ENCODE results near the gene TNRC6C. TPM values are rescaled to one million over a fixed set of nuclear protein-coding genes. Genes with fewer than 3 reads are reported as not detected.

The TNRC6C gene
- total RNA-seq, 4 donors from 2014 or later: 4.8 to 14.5 (median 11.6) TPM

DNA sequence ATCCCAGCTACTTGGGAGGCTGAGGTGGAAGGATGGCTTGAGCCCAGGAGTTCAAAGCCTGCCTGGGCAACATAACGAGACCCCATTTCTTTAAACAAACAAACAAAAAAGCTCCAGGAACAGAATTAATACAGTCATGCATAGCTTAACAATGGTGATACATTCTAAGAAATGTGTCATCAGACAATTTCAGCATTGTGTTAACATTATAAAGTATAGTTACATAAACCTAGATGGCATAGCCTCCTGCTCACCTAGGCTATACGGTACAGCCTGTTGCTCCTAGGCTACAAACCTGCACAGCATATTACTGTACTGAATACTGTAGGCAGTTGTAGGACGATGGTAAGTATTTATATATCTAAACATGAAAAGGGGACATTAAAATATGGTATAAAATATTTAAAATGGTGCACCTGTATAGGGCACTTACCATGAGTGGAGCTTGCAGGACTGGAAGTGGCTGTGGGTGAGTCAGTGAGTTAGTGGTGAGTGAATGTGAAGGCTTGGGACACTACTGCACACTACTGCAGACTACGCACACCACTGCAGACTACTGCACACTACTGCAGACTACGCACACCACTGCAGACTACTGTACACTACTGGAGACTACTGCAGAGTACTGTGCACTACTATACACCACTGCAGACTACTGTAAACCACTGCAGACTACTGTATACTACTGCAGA lies 95.4 kb downstream of the TNRC6C start:
- Histone ChIP-seq H3K4me1 (peaks cover 3% of the 10 kb centered on the region), H3K9me3 (no peaks in the 10 kb centered on the region), H3K4me3 (no peak overlapping the region), H3K27ac (no peak overlapping the region), H3K36me3 (peaks cover 40% of the 10 kb centered on the region), H3K27me3 (no peaks in the 10 kb centered on the region)
- no peak for TF ChIP-seq POLR2A (IDR thresholded peaks at IDR 0.05)
- TF ChIP-seq POLR2AphosphoS5 (IDR thresholded peaks at IDR 0.05): no peak
- TF ChIP-seq, protein P1, sequence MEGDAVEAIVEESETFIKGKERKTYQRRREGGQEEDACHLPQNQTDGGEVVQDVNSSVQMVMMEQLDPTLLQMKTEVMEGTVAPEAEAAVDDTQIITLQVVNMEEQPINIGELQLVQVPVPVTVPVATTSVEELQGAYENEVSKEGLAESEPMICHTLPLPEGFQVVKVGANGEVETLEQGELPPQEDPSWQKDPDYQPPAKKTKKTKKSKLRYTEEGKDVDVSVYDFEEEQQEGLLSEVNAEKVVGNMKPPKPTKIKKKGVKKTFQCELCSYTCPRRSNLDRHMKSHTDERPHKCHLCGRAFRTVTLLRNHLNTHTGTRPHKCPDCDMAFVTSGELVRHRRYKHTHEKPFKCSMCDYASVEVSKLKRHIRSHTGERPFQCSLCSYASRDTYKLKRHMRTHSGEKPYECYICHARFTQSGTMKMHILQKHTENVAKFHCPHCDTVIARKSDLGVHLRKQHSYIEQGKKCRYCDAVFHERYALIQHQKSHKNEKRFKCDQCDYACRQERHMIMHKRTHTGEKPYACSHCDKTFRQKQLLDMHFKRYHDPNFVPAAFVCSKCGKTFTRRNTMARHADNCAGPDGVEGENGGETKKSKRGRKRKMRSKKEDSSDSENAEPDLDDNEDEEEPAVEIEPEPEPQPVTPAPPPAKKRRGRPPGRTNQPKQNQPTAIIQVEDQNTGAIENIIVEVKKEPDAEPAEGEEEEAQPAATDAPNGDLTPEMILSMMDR (IDR thresholded peaks at IDR 0.05): no peak
- TF ChIP-seq EP300 (IDR thresholded peaks at IDR 0.05): no peak
- 75% methylated on average over 5 of the region's 5 CpGs for WGBS
- no peak for DNase-seq (ENCODE audit: low spot score in 2 of 2)

DNA sequence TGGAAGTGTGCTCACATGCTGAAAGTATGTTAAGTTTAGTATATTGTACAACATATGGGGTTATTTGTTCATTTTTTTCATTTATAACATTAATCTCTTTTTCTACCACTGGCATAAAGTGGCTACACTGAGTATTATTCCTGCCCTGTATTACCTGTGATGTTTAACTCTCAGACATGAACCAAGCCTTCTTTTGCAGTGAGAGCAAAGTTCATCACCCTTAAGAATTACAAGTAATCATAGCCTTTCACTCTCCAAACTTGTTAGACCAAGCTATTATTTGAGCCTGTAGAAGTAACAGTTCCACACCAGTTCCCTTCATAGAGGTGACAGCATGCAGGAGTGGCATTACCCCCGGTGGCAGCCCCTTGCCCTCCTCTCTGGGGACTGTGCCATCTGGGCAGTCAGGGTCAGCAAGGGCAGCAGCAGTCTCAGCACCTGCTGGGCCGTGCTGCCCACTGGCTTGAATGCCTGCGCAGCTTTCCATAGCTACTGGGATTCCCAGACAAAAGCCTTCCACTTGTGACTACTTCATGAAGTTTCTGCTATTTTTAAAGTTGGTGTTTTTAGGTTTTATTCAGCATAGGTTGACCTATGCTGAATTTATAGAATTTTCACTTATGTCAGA lies 98.7 kb downstream of the TNRC6C start:
- no peak for DNase-seq (ENCODE audit: low spot score in 2 of 2)
- Histone ChIP-seq H3K27me3 (no peaks in the 10 kb centered on the region), H3K4me1 (peaks cover 3% of the 10 kb centered on the region), H3K36me3 (peaks cover 21% of the 10 kb centered on the region), H3K4me3 (no peak overlapping the region), H3K9me3 (no peaks in the 10 kb centered on the region), H3K27ac (no peak overlapping the region)
- WGBS: 84% methylated on average over 3 of the region's 3 CpGs
- TF ChIP-seq POLR2AphosphoS5 (IDR thresholded peaks at IDR 0.05) (no peak), POLR2A (IDR thresholded peaks at IDR 0.05) (no peak), EP300 (IDR thresholded peaks at IDR 0.05) (no peak)
- TF ChIP-seq, protein P1 (IDR thresholded peaks at IDR 0.05): no peak

DNA sequence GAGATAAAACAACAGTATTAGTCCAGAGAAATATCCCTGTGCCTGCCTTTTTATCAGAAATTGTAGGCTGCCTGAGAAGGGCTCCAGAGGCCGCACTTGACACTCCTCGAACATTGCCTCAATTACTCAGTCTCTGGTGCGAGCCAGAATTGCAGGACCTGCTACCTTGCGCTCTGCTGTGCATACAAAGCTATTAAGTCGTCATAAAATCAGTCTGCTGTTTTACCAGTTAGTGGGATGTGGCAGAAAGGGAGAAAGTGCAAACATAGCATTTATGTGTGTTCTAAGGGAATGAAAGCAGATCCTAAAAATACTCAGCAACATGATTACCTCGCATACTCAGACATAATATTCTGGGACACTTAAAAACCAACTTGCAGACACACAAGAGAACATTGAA lies 99.5 kb downstream of the TNRC6C start:
- no peak for DNase-seq (ENCODE audit: low spot score in 2 of 2)
- H3K27me3 ChIP-seq: no peaks in the 10 kb centered on the region
- H3K4me3 ChIP-seq: no peak overlapping the region
- WGBS: 90% methylated on average over 6 of the region's 6 CpGs
- TF ChIP-seq, protein P1 (IDR thresholded peaks at IDR 0.05): no peak
- no peak for TF ChIP-seq POLR2A (IDR thresholded peaks at IDR 0.05)
- no peak for TF ChIP-seq POLR2AphosphoS5 (IDR thresholded peaks at IDR 0.05)
- TF ChIP-seq EP300 (IDR thresholded peaks at IDR 0.05): no peak
- H3K9me3 ChIP-seq: no peaks in the 10 kb centered on the region
- peaks cover 18% of the 10 kb centered on the region for H3K36me3 ChIP-seq
- H3K27ac ChIP-seq: no peak overlapping the region
- peaks cover 3% of the 10 kb centered on the region for H3K4me1 ChIP-seq

DNA sequence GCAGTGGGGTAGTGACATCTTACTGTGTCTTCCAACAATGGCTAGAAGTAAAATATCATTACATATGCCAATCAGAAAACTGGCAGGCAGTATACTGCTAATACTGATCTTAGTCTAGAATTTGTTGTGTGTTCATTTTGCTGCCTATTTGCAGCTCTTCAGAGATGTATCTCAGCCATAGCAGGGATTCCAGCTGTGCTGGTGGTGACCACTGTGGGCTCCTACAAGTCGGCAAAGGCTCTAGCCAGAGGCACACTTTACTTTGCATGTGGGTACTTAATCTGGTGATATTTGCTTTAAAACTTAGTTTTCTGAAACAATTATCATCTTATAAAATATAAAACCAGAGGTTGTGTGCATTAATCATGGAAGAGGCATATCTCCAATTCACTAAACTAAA lies 100.1 kb downstream of the TNRC6C start:
- no peak for DNase-seq (ENCODE audit: low spot score in 2 of 2)

DNA sequence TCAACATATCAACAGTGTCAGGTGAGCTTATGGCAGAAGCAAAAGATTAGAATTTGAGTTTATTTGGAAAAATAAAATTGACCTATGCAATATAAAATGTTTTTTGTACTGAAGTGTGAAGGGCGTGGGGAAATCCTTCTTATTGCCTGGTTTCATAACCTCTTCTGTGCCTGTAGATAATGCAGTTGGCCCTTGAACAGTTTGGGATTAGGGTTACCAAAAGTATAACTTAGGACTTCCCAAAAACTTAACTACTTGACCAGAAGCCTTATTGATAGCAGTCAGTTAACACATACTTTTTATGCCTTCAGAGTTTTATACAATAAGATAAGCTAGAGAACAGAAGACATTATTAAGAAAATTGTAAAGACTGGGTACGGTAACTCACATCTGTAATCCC lies 104.1 kb downstream of the TNRC6C start:
- TF ChIP-seq POLR2A (IDR thresholded peaks at IDR 0.05): no peak
- no peak for TF ChIP-seq POLR2AphosphoS5 (IDR thresholded peaks at IDR 0.05)
- TF ChIP-seq EP300 (IDR thresholded peaks at IDR 0.05): no peak
- TF ChIP-seq, protein P1 (IDR thresholded peaks at IDR 0.05): no peak
- Histone ChIP-seq H3K9me3 (no peaks in the 10 kb centered on the region), H3K27me3 (no peaks in the 10 kb centered on the region), H3K4me1 (peaks cover 3% of the 10 kb centered on the region), H3K36me3 (peaks cover 9% of the 10 kb centered on the region), H3K27ac (no peak overlapping the region), H3K4me3 (no peak overlapping the region)
- WGBS: 94% methylated on average over 2 of the region's 2 CpGs
- DNase-seq (ENCODE audit: low spot score in 2 of 2): no peak

More for the DNA sequence above, 100.1 kb downstream of the TNRC6C start:
- 75% methylated on average over 1 of the region's 1 CpG for WGBS
- Histone ChIP-seq H3K4me3 (no peak overlapping the region), H3K9me3 (no peaks in the 10 kb centered on the region), H3K4me1 (peaks cover 3% of the 10 kb centered on the region), H3K27me3 (no peaks in the 10 kb centered on the region), H3K36me3 (peaks cover 17% of the 10 kb centered on the region), H3K27ac (no peak overlapping the region)
- TF ChIP-seq POLR2A (IDR thresholded peaks at IDR 0.05) (no peak), POLR2AphosphoS5 (IDR thresholded peaks at IDR 0.05) (no peak), EP300 (IDR thresholded peaks at IDR 0.05) (no peak)
- TF ChIP-seq, protein P1 (IDR thresholded peaks at IDR 0.05): no peak

Data from suprapubic skin (tissue), 4 donors.